ENCODE results near the gene DDX25. TPM values are rescaled to one million over a fixed set of nuclear protein-coding genes. Genes with fewer than 3 reads are reported as not detected.
A peak's percentile ranks its signal among the peaks of the same experiment; 100 is the strongest.

Gene DDX25
- total and polyA plus RNA-seq, 2 of the 8 experiments (the other 6 are each of a cell fraction or from before 2014, with no cell fraction given), result 17.6 to 17.9 TPM

DNA sequence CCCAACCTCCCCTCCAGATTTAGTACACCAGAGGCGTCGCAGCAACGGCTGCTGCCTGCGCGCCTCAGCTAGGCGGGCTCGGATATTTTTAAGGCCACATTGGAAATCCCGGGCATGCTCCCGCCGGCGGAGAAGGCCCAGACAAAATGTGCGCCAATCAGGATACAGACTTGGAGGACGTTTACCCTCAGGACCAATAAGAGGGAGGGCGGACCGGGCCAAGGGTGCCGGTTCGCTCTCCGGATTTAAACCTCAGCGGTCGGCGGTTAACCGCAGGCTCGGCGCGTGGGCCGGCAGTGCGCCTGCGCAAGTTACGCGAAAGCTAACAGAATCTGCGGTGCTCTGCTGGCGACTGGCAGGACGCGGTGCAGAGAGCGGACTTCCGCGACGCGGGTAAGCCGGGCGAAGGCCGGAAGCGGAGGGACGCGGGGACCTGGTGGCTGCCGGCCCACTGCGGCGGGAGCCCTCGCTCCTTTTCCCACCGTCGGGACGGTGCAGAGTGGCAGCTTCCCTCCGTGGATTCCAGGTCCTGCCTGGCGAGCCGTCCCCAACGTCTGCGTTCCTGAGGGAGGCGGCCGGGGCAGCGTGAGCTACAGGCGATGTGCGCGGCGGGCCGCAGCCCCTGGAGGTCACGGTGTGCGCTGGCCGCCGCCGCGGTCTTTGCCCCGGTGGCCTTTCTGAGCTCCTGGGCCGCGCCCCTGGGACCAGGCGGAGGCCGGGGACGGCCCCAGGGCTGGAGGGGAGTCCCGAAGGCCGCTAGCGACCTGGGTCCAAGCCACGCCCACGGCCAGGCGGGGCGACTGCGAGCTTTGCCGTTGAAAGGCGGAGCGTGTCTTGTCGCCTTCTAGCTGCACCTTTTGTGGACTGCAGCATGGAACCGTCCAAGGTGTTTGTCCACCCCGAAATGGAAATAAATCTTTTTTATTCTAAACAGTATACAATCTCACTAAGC is 16.7 kb upstream of the DDX25 start, which contains the start of gene HYLS1 (continued):
- TF ChIP-seq, protein P1, sequence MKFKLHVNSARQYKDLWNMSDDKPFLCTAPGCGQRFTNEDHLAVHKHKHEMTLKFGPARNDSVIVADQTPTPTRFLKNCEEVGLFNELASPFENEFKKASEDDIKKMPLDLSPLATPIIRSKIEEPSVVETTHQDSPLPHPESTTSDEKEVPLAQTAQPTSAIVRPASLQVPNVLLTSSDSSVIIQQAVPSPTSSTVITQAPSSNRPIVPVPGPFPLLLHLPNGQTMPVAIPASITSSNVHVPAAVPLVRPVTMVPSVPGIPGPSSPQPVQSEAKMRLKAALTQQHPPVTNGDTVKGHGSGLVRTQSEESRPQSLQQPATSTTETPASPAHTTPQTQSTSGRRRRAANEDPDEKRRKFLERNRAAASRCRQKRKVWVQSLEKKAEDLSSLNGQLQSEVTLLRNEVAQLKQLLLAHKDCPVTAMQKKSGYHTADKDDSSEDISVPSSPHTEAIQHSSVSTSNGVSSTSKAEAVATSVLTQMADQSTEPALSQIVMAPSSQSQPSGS (IDR thresholded peaks at IDR 0.05; ENCODE audit: low read length), result no peak; the same call in 1 of the 2 replicates
- peak; percentile 36; the same call in 1 of the 2 replicates for TF ChIP-seq CHD2 (IDR thresholded peaks at IDR 0.05; ENCODE audit: low read length)
- TF ChIP-seq PHF8 (conservative IDR thresholded peaks at IDR 0.05; ENCODE audit: low read depth, low read length), result peak; percentile 90
- TF ChIP-seq POLR2AphosphoS5 (IDR thresholded peaks at IDR 0.05; ENCODE audit: low read depth, low read length), result peak; percentile 71
- peak; percentile 44; the same call in 1 of the 2 replicates for TF ChIP-seq EGR1 (IDR thresholded peaks at IDR 0.05; ENCODE audit: borderline replicate concordance, low read depth, low read length)
- TF ChIP-seq, protein P2, sequence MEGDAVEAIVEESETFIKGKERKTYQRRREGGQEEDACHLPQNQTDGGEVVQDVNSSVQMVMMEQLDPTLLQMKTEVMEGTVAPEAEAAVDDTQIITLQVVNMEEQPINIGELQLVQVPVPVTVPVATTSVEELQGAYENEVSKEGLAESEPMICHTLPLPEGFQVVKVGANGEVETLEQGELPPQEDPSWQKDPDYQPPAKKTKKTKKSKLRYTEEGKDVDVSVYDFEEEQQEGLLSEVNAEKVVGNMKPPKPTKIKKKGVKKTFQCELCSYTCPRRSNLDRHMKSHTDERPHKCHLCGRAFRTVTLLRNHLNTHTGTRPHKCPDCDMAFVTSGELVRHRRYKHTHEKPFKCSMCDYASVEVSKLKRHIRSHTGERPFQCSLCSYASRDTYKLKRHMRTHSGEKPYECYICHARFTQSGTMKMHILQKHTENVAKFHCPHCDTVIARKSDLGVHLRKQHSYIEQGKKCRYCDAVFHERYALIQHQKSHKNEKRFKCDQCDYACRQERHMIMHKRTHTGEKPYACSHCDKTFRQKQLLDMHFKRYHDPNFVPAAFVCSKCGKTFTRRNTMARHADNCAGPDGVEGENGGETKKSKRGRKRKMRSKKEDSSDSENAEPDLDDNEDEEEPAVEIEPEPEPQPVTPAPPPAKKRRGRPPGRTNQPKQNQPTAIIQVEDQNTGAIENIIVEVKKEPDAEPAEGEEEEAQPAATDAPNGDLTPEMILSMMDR (IDR thresholded peaks at IDR 0.05; ENCODE audit: control extremely low read depth in 1 of 3, insufficient read depth in 1 of 3, low read depth in 1 of 3, low read length in 3 of 3), result peak; percentile 3 to 14 (median 6); a peak in 3 of 4 replicates
- peak; percentile 72 for TF ChIP-seq TAF1 (IDR thresholded peaks at IDR 0.05; ENCODE audit: low read depth, low read length)
- peak; percentile 74 for TF ChIP-seq NRF1 (IDR thresholded peaks at IDR 0.05; ENCODE audit: low read depth, low read length)
- TF ChIP-seq RAD21 (IDR thresholded peaks at IDR 0.05 in 1 of 2, conservative IDR thresholded peaks at IDR 0.05 in 1 of 2; ENCODE audit: low read depth in 2 of 2, low read length in 2 of 2), result peak in 1 of 2 experiments; percentile 7; a peak in 1 of 4 replicates
- TF ChIP-seq POLR2A (IDR thresholded peaks at IDR 0.05; ENCODE audit: control extremely low read depth in 1 of 2, low read depth in 2 of 2, low read length in 2 of 2), result peak; percentile 71 to 82
- TF ChIP-seq BACH1 (IDR thresholded peaks at IDR 0.05; ENCODE audit: low read length), result 0 out of 2 replicates have a peak, but pooled peaks have one; percentile 27
- TF ChIP-seq NANOG (IDR thresholded peaks at IDR 0.05; ENCODE audit: insufficient read depth, low read depth, low read length, poor library complexity, severe bottlenecking), result peak; percentile 30
- TF ChIP-seq RFX5 (IDR thresholded peaks at IDR 0.05; ENCODE audit: borderline replicate concordance, low read depth, low read length), result no peak
- TF ChIP-seq CREB1 (IDR thresholded peaks at IDR 0.05), result peak; percentile 46; the same call in 1 of the 2 replicates
- TF ChIP-seq YY1 (IDR thresholded peaks at IDR 0.05; ENCODE audit: low read depth, low read length), result no peak; the same call in 1 of the 2 replicates
- TF ChIP-seq SP2 (IDR thresholded peaks at IDR 0.05; ENCODE audit: low read length), result no peak
- peak; percentile 99 for TF ChIP-seq KDM4A (IDR thresholded peaks at IDR 0.05; ENCODE audit: low read depth, low read length, severe bottlenecking)
- TF ChIP-seq SP1 (IDR thresholded peaks at IDR 0.05; ENCODE audit: low read depth, low read length), result peak; percentile 87
- peak; percentile 97 for TF ChIP-seq MAX (IDR thresholded peaks at IDR 0.05)
